Stimulated activated CD8-positive, alpha-beta memory T cell treated with anti-CD3 and anti-CD28 coated beads, Interleukin-4, amount 100 ng/mL, for 1 hour (primary cell): ENCODE results near the gene CSTF1.
A peak's percentile ranks its signal among the peaks of the same experiment; 100 is the strongest.

Source experiments
- DNase-seq, 2 donors: peaks; one replicate each; pipeline ENCODE4 v3.0.0-alpha.2; 2020; ENCODE audit warnings: low read depth in 2 of 2, low spot score in 1 of 2

Gene CSTF1

DNA sequence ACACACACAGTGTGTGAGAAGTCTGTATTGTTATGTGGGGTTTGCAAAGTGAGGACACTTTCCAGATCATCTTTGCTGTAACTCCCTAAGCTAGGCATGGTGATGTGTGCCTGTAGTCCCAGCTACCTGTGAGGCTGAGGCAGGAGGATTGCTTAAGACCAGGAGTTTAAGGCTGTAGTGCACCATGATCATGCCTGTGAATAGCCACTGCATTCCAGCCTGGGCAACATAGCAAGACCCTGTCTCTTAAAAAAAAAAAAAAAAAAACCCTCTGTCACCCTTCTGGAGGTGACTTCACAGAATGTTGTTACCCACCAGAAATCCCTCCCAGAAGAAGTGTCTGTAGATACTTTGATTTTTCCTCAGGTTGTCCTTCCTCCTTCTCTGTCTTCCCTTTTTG, 34.5 kb downstream of the CSTF1 start:
- DNase-seq, result no peak

DNA sequence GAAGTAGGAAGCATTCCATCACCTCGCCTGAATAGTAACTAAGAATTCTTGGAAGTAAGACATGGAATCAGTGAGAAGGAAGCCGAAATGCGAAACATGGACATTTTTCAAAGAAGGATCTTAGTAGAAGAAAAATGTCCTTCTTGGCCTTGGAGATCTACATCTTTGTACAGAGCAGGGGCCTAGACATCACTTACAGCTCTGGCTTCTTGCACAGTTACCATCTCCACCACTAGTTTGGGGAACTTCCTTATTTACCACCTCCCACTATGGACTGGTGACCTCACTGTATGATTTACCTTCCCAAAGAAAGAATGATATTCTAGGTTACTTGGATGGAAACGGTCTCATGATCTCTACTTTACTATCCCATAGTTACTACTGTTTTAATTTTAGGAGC, 35.4 kb downstream of the CSTF1 start:
- no peak for DNase-seq

DNA sequence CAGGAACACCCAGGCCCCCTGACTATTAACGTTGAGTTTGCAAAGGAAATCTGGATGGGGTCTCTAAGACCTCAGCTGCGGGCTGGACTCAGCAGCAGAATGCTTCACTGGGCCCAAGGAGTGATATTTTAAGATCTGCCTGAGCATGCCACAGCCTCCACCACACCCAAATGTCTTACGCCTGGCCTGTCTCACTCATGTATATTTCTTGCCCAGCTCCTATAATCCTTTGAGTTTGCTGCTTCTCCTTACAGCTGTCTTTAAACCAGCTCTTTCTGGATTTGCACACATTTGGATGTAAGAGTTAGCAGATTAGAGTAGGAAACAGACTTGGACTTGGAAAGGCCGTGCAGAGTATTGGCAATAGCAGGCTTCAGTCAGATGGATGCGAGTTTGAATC, 36.0 kb downstream of the CSTF1 start:
- no peak for DNase-seq

DNA sequence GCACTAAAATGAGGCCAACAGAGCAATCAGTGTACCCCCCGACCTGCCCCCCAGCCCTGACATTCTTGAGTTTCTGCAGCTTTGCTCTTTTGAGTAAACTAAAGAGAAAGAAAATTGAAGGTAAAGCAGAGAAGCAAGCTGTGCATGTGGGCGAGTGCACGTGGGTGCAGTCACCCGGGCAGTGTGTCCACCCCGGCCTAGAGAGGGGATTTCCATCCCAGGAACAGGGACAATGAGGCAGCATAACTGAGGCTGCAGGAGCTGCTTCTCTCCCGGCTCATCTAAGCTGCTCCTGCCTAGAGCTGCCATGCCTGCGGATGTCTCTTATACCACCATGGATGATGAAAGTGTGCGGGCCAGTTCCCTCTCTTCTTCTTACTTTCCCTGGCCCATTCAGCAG, 36.4 kb downstream of the CSTF1 start:
- no peak for DNase-seq

DNA sequence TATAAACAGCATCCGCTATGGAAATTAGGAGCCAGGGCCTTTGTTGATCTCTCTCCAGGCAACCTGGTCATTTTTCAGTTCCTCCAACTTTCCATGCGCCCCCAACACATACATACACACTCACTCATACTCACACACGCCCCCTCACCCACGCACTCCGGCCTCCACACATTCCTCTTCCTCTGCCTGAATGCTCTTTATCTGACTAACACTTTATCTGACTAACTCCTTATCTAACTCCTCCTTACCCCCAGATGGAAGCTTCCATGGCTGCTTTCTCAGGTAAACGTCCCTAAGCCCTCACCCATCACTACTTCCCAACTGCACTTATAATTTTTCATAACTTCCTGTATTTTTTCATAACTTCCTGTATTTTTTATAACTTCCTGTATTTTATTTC, 37.1 kb downstream of the CSTF1 start:
- no peak for DNase-seq

DNA sequence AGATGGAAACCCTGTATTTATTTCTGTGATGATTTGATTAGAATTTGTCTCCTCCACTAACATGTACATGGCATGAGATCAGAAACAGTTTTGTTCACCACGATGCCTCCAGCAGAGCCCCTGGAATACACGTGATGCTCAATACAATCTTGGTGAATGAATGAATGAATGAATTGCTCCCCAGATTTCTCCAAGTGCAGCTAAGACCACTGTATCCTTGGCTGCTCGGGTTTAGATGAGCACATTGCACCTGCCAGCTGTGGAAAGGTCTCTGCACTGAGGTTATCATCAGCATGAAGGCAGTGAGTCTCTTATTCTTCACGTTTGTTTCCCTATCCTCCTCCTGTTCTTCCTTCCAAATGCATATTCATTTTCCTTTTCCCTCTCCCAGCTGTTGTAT, 37.5 kb downstream of the CSTF1 start:
- DNase-seq, result no peak

DNA sequence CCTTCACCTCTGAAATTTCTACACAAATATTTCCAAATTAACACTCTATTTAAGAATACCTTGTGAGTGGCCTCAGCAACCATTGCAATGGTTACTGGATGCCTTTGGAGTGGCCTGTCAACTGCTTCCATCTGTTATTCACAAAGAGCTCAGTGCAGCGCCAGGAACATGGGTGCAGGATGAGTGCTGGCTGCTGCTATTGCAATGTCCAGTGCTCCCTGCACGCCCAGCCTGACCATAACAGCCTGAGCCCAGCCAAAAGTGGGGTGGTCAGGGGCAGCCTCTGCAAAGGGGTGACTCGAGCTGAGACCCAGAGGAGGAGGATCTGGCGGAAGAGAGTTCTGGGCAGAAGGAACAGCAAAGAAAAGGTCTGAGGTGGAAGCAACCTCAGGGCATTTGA, 38.0 kb downstream of the CSTF1 start:
- DNase-seq, result no peak

DNA sequence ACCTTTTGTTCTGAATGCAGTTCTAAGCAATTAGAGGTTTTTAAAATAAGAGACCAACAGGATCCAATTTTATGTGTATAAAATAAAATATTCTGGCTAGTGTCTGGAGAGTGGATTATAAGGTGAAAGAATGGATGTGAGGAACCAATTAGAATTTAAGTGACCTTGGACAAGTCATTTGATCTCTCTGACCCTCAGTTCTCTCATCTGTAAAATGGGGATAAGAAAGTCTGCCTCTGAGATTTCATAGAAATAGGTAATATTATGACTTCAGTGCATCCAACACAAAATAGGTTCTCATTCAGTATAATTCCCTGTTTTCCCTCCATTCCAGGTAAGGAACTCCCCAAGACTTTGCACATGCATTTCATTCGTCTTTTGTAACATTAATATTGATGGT, 38.5 kb downstream of the CSTF1 start:
- no peak for DNase-seq

DNA sequence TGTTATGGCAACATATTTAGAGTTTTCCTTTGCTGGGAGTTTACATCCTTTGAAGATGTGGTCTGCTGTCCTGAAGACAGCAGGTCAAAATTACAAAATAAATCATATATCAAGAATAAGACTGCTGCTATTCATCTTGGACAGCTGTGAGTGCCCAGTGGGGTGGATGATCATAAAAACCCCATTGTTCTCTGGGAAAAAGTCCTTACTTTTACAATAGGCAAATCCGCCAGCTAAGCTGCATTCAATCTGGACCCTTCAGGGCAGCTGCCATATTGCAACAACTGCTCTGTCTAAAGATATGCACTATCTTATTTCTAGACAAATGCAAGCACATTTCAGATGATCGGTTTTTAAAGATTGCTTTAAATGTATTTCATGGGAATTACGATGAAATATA, 39.0 kb downstream of the CSTF1 start:
- no peak for DNase-seq

DNA sequence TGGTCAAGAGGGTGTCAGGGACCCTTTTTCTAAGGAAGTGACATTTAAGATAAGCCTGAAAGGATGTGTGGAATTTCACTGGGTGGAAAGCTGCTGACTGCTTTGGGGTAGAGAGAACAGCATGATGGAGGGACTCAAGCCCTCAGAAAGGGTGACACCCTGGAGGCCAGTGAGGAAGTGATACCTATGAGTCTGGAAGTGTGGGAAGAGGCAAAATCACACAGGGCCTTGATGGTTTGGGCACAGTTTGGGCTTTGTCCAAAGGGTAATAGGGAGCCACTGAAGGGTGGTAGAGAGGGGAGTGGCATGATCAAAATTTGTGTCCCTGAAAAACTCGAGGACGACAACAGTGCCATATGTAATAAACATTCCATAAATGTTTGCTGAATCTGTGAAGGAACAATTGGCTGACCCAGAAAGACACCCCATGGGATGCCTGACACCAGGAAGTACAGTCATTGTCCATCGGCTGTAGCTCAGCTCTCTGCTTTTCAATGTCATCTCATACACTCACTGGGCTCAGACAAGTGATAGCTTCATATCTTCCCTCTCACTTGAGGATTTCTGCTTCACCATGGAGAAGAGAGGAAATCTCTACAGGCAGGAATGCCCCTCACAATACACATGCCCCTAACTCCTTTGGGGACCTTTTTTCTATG, 40.9 kb downstream of the CSTF1 start:
- no peak for DNase-seq

DNA sequence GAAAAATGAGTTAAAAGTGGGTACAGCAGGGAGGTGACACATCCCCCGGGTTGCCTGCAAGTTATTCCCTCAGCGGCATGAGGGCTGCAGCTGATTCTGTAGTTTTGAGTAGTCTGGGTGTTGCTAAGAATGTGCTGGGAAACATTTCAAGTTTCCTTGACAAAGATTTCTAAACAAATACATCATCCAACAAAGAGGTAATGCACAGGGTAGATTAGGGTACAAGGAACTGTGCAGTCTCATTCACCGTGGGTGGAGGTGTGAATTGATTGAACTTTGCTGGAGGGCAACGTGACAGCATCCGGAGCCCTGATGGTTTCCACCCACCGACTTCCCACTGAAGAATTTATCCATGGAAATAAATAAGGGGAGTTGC, 41.4 kb downstream of the CSTF1 start:
- DNase-seq, result no peak

DNA sequence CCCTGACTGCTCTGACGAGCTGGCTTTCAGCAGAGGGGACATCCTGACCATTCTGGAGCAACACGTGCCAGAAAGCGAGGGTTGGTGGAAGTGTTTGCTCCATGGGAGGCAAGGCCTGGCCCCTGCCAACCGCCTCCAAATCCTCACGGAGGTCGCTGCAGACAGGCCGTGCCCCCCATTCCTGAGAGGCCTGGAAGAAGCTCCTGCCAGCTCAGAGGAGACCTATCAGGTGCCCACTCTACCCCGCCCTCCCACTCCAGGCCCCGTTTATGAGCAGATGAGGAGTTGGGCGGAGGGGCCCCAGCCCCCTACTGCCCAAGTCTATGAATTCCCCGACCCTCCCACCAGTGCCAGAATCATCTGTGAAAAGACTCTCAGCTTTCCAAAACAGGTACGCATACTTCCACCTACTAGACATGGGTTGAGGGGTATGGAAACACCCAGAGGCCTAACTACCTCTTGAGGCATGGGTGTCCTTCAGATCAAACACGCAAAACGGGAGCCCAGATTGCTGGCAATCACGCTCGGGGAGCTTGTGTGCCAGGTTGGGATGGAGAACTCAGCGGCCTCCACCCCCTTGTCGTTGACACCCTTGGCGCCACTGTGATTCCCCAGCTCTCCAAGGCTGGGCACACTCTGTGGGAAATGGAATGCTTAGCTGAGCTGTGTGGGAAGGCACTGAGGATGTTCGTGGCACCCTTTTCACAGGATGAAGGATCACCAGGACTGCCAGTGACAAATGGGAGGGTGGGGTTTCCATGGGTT, 44.9 kb downstream of the CSTF1 start:
- DNase-seq, result no peak

DNA sequence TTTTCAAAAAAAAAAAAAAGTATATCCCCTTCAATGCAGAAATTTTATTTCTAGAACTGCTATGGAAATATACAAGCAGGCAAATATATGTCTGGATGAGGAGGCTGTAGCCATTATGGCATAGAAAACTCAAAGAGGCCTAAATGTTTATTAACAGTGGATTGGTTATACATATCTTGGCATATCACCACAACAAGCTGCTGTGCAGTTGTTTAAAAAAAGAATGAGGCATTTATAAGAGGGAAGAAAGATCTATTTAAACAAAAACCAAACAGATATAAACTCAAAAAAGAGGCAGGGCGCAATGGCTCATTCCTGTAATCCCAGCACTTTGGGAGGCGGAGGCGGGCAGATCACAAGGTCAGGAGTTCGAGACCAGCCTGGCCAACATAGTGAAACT, 45.8 kb downstream of the CSTF1 start:
- no peak for DNase-seq

DNA sequence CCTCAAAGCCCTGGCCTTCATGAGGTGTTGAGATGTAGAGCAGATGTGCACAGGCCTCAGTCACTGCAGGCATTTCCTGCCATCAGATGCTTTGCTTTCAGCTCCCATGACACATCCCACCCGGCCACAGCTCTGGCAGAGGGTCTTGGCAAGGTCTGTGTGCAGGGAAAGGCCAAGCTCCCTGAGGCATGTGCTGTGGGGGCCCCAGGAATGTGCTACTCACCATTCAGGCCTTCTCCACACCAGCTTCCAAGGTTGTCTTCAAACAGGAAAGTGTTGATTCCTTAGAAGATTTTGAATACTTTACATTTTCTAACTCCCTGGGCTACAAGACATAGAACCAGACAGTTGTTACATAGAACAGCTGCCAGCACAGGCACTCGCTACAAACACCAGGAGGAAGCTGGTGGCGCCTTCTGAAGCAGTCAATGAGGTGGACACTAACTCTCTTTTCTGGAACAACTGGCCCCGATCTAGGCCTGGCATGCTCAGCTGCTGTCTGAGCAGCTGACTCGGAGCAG, 47.4 kb downstream of the CSTF1 start:
- DNase-seq, result no peak

DNA sequence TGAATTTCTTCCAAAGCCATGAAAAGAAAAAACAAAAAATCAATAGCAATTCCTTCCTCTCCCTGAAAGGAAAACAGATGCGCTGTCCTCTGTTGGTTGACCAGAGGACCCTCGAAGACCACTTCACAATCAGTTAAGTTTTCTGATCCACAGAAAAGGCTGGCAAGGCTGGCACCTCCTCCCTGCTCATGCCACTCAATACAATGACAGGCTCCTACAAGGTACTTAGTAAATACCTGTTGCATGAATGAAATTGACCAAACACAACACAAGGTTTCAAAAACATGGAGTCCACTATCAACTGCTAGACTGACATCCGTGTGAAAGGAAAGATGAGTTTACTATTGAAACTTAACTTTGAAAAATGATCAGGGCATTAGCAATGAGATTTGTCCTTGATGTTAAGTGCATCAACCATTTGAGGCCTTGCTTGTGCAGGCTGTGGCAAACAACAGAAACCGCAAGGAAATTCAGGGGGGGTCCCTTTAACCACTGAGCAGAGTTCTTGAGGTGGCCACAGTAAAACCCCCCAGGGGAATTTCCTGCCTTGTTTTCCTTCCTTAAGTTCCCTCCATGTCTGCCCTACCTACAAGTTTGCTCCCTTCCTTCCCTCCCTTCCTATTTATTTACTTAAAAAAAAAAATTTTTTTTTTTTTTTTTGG, 48.0 kb downstream of the CSTF1 start:
- peak; percentile 27 to 40 for DNase-seq

DNA sequence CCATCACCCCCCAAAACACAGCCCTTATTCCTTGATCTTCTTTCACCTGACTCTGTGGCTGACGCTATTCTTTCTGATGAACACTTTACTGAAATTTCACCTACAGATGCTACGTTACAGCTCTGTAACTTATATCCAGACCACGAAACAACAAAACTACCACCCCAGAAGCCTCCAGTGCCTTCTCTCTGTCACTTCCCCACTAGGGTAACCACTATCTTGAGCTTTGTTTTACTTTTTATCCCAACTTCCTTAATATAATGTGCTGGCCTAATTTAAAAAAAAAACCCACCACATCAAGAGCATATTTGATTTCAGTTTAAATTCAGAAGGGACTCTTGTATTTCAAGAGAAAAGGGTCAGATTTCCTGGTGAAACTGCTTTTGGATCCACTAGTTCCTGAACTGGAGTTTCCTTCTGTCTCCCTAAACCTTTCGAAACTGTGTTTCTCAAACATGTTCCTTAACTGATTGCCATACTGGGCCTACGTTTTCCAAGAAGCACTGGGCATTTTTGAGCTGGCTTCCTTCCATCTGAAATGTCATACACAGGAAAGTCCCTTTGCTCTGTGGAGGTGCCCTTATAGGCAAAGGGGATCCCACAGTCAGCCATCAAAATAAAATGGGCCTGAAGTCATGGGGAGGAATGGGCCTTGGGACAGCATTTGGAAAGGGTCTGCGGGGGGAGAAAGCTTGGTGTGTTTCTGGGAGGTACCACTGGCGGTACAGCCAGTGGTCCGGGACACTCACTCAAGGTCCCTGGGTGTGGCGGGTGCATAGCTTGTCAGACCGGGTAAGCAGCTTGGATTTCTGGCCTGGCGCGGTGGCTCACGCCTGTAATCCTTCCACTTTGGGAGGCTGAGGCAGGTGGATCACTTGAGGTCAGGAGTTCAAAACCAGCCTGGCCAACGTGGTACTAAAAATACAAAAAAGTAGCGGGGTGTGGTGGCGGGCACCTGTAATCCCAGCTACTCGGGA, 50.2 kb downstream of the CSTF1 start:
- DNase-seq, result no peak

DNA sequence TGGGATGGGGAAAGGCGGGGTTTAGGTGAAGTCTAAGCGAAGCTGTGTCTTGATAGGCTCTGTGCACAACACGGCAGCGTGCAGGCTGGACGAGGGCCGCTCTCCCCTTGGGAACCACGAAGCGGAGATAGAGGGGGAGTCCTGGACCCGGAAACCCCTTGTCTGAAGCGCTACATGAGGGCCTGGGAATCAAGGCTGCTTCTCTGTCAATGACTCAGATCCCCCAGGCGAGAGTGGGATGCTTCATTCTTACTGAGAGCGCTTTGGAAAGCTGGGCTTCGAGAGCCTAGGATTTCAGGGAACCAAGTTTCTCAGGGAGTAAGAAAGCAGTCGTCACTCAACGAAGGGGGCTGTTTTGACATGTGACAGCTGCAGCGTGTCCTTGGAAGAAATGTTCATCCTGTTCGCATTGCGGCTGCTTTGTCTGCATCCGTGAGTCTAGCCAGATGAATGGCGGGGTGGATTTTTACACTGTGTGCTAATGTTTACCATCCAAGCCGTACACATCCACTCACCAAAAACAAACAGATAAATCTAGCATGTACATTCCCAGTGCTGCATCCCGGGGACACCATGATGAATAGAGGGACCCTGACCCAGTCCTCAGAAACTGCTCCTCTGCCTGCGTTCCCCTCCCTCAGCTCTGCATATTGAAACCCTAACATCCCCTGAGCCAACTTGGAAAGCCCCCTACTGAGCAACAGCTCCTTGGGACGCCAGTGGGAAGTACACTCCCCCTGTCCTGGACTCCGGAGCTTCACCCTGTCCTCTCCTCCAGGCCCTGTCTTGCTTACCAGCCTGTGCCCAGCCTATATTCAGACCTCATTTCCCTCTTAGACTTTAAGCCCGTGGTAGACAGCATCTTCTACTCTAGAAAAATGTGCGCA, 51.5 kb downstream of the CSTF1 start:
- no peak for DNase-seq

DNA sequence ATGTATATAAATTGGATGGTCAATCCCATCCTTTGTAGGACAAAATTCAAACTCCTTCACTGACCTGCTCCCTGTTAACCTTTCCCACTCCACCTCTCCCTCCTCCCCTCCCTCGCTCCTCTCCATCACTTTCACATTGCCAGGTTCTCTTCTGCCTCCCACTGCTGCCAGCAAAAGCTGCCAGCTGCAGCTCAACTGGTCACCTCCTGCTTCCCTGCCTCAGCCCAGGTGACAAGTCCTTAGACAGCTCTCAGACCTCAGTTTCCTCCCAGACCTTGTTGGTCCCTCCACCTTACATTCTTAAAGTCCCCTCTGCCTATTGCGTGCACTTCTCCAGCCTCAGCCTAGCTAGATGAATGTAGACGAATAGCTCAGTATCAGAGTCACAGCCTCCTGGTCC, 52.7 kb downstream of the CSTF1 start:
- no peak for DNase-seq

DNA sequence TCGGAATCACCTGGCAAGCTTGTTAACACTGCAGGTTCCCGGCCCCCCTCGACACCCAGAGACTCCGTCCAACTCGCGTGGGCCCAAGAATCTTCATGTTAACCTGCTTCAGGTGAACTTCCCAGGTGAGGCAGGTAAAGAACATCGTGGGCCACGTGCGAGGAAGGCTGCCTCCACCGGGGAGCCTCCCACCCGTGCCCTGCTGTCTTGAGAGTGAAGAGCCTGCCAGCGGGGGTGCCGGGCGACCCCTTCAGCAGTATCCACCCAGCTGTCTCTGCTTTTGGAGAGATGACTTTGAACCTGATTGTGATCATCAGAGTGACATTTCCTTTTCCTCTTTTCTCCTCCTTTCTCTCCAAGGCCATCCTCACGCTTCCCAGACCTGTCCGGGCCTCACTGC, 53.1 kb downstream of the CSTF1 start:
- DNase-seq, result no peak

DNA sequence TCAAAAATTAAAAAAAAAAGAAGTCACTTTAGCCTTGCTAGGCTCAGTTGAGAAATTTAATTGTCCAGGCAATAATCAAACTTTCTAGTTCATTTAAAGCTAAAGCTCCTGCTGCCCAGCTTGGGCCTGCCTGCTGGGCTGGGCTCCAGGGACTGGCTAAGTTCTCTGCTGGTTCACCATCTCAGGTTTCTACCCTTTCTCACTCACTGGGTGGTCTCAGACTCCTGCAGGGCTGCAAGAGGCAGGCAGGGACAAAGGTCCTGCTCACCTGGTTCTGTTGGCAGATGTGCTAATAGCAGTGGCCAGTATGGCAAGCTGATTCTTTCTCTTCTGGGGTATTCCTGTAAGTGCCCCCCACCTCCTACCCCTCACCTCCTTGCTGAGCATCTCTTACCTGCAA, 54.8 kb downstream of the CSTF1 start:
- no peak for DNase-seq
